Endothelial cell of umbilical vein (primary cell): ENCODE measurements around the gene PIK3C3. TPM values are rescaled to one million over a fixed set of nuclear protein-coding genes. Genes with fewer than 3 reads are reported as not detected.

Source experiments
- BruUV-seq: library from RNA; stranded (reverse); fragments of 400-500 nt; replicated peaks from 2 replicates; lab custom pipeline; 2021; lab: Mats Ljungman, UMichigan
- CTCF ChIA-PET: fragments of 300-600, 350-600 bp; sonication (Branson Sonifier 250); formaldehyde crosslinking; loops from one replicate; lab custom pipeline; 2021; ENCODE audit warnings: antibody characterized with exemption, inconsistent platforms; lab: Charles Lee
- POLR2A ChIA-PET: fragments of 300-600, 350-600 bp; sonication (Branson Sonifier 250); formaldehyde crosslinking; loops from one replicate; lab custom pipeline; 2021; ENCODE audit warnings: antibody characterized with exemption, inconsistent platforms; lab: Charles Lee
- DNase-seq: peaks from one replicate; pipeline ENCODE4 v3.0.0-alpha.2; 2011; ENCODE audit warnings: low read depth, low spot score
- FAIRE-seq: peaks from 2 replicates; lab custom pipeline; 2011; peaks lifted over from hg19 to GRCh38; lab: Jason Lieb, UNC
- H2AFZ ChIP-seq: 2 replicates; pipeline ENCODE4 v1.6.0; 2012; ENCODE audit warnings: low read depth, low read length, control low read depth, inconsistent platforms
- H3K27ac ChIP-seq: 2 replicates; pipeline ENCODE4 v1.5.1; 2011; ENCODE audit warnings: low read depth, mild to moderate bottlenecking, control low read depth, low read length, moderate library complexity; ENCODE audit not compliant: insufficient read depth
- H3K27me3 ChIP-seq, 2 experiments: 2 replicates each; pipeline versions ENCODE4 v1.6.0 to v1.6.1; 2011; ENCODE audit warnings: low read length in 2 of 2, mixed read lengths in 1 of 2; ENCODE audit not compliant: control insufficient read depth in 2 of 2, insufficient read depth in 2 of 2
- H3K36me3 ChIP-seq, 2 experiments: 2 replicates in 1 of 2; 3 replicates in 1 of 2; pipeline ENCODE4 v1.5.1; 2011; ENCODE audit warnings: low read length in 2 of 2, mild to moderate bottlenecking in 1 of 2, moderate library complexity in 1 of 2; ENCODE audit not compliant: control insufficient read depth in 2 of 2, insufficient read depth in 2 of 2; ENCODE audit errors: extremely low read depth in 1 of 2
- H3K4me1 ChIP-seq: 3 replicates; pipeline ENCODE4 v1.5.1; 2011; ENCODE audit warnings: mild to moderate bottlenecking, low read length; ENCODE audit not compliant: control insufficient read depth, insufficient read depth; ENCODE audit errors: extremely low read depth
- H3K4me2 ChIP-seq: 2 replicates; pipeline ENCODE4 v1.6.1; 2011; ENCODE audit warnings: low read length, control low read depth, mixed read lengths; ENCODE audit not compliant: insufficient read depth
- H3K4me3 ChIP-seq, 3 experiments: fragments of 200-600 bp in 1 of 3; sonication (generic), shearing (Covaris generic) in 1 of 3; replicated peaks in 1 of 3; 2 replicates each; pipeline ENCODE4 v1.5.1; 2011 to 2016; ENCODE audit warnings: control low read depth in 3 of 3, low read length in 3 of 3, mild to moderate bottlenecking in 2 of 3, inconsistent platforms in 1 of 3, low read depth in 1 of 3, moderate library complexity in 1 of 3; ENCODE audit not compliant: insufficient read depth in 1 of 3
- H3K79me2 ChIP-seq: 2 replicates; pipeline ENCODE4 v1.6.0; 2012; ENCODE audit warnings: low read length, inconsistent platforms; ENCODE audit not compliant: control insufficient read depth, insufficient read depth
- H3K9ac ChIP-seq: replicated peaks from 2 replicates; pipeline ENCODE3; 2011; ENCODE audit warnings: low read length, control low read depth; ENCODE audit not compliant: insufficient read depth; ENCODE audit errors: extremely low read depth
- H3K9me1 ChIP-seq: replicated peaks from 3 replicates; pipeline ENCODE4 v1.6.0; 2011; ENCODE audit warnings: mild to moderate bottlenecking, low read length; ENCODE audit not compliant: control insufficient read depth, insufficient read depth; ENCODE audit errors: extremely low read depth
- H3K9me3 ChIP-seq: replicated peaks from 2 replicates; pipeline ENCODE4 v1.5.1; 2012; ENCODE audit warnings: low read length, inconsistent platforms; ENCODE audit not compliant: control insufficient read depth, insufficient read depth
- H4K20me1 ChIP-seq: replicated peaks from 2 replicates; pipeline ENCODE3; 2011; ENCODE audit warnings: mild to moderate bottlenecking, low read length; ENCODE audit not compliant: control insufficient read depth, insufficient read depth; ENCODE audit errors: extremely low read depth
- CTCF ChIP-seq, 2 donors: IDR thresholded peaks; 1 replicate in 1 of 2; 2 replicates in 1 of 2; pipeline ENCODE4 v1.5.1; 2011; ENCODE audit warnings: low read length in 2 of 2, mild to moderate bottlenecking in 2 of 2, moderate library complexity in 2 of 2, control low read depth in 1 of 2, inconsistent platforms in 1 of 2, low read depth in 1 of 2; ENCODE audit not compliant: insufficient read depth in 1 of 2; ENCODE audit errors: extremely low read depth in 1 of 2
- EZH2 ChIP-seq: IDR thresholded peaks from 2 replicates; pipeline ENCODE4 v1.6.1; 2012; ENCODE audit warnings: borderline replicate concordance, low read depth, mild to moderate bottlenecking, moderate library complexity, low read length, inconsistent platforms; ENCODE audit not compliant: severe bottlenecking
- FOS ChIP-seq: IDR thresholded peaks from 2 replicates; pipeline ENCODE4 v1.6.1; 2011; ENCODE audit warnings: mild to moderate bottlenecking, low read length, moderate library complexity, borderline replicate concordance; ENCODE audit not compliant: insufficient read depth
- GATA2 ChIP-seq: IDR thresholded peaks from 2 replicates; pipeline ENCODE4 v1.7.0; 2011; ENCODE audit warnings: low read depth, mild to moderate bottlenecking, moderate library complexity, mixed read lengths, low read length; ENCODE audit not compliant: insufficient read length, insufficient read depth
- JUN ChIP-seq: IDR thresholded peaks from 2 replicates; pipeline ENCODE4 v1.6.1; 2011; ENCODE audit warnings: borderline replicate concordance, low read depth; ENCODE audit not compliant: insufficient read length, insufficient read depth
- MAX ChIP-seq: IDR thresholded peaks from 2 replicates; pipeline ENCODE4 v1.6.1; 2011; ENCODE audit not compliant: insufficient read depth, insufficient read length
- MYC ChIP-seq: IDR thresholded peaks from one replicate; pipeline ENCODE4 v1.6.1; 2011; ENCODE audit warnings: mild to moderate bottlenecking, low read depth, low read length
- POLR2A ChIP-seq: IDR thresholded peaks from 2 replicates; pipeline ENCODE4 v1.6.1; 2012; ENCODE audit warnings: low read depth, mild to moderate bottlenecking, control low read depth, low read length
- POLR2AphosphoS5 ChIP-seq: IDR thresholded peaks from 2 replicates; pipeline ENCODE4 v1.6.1; 2012; ENCODE audit warnings: low read depth, mild to moderate bottlenecking, control low read depth, low read length, moderate library complexity; ENCODE audit not compliant: insufficient read depth
- dilution Hi-C: fragments of 300-500 bp; cut with MboI; formaldehyde crosslinking; loops from one replicate; pipeline ENCODE4 v1.15.0; 2019; ENCODE audit warnings: low sequenced_read_pairs; ENCODE audit not compliant: extremely low pct_ligation_motif_present
- intact Hi-C: fragments of 100-400 bp; cut with micrococcal nuclease; formaldehyde crosslinking; loops from one replicate; pipeline ENCODE4 v1.10.0; 2022
- polyA plus RNA-seq, 4 experiments: library from polyadenylated mRNA; depleted of rRNA in 3 of 4; stranded (reverse) in 3 of 4; unstranded in 1 of 4; fragments of >200 nt; gene quantifications; 2 replicates each; pipeline versions ENCODE4 v1.2.1 to v1.2.3, GENCODE V29; 2011 to 2012; ENCODE audit warnings: missing spikeins in 1 of 4
- total RNA-seq: library from RNA; stranded (reverse); gene quantifications from 2 replicates; pipeline ENCODE4 v1.2.3, GENCODE V29; 2021

PIK3C3 gene
- total and polyA plus RNA-seq, 2 donors (not counting 3 experiments of a cell fraction or from before 2014, with no cell fraction given): 19.5 to 47.3 TPM

- intact Hi-C loops: no loop called here
- CTCF ChIA-PET: interaction anchor here (1.1 to 1.5 kb wide), 4 partner anchors 10 to 34 kb away, joined by 3 to 5 read pairs (median 4); no protein-coding TSS in a partner anchor
- no peak overlapping the region for H2AFZ ChIP-seq
- H3K36me3 ChIP-seq: peaks cover 0 to 2% of the 10 kb centered on the region in 2 experiments
- no peak overlapping the region for H3K4me2 ChIP-seq
- H3K9me3 ChIP-seq: no peaks in the 10 kb centered on the region
- DNase-seq (no peak), FAIRE-seq (no peak)
- H3K27me3 ChIP-seq: no peaks in the 10 kb centered on the region
- H3K27ac ChIP-seq: no peak overlapping the region
- H3K9ac ChIP-seq: no peak overlapping the region
- no peaks in the 10 kb centered on the region for H3K4me1 ChIP-seq
- BruUV-seq: no TSS peak
- no peak overlapping the region for H3K4me3 ChIP-seq
- TF ChIP-seq MAX: no peak
- TF ChIP-seq JUN: no peak
- TF ChIP-seq MYC: no peak
- TF ChIP-seq FOS: no peak
- no peak for TF ChIP-seq EZH2
- TF ChIP-seq GATA2: no peak
- no peak for TF ChIP-seq CTCF (IDR thresholded peaks at IDR 0.05; ENCODE audit: extremely low read depth in 1 of 2, insufficient read depth in 1 of 2, low read depth in 1 of 2, low read length in 2 of 2)
- TF ChIP-seq POLR2A: no peak
- TF ChIP-seq POLR2AphosphoS5: no peak
- H4K20me1 ChIP-seq: no peaks in the 10 kb centered on the region
- POLR2A ChIA-PET: no interaction called here
- H3K9me1 ChIP-seq: no peaks in the 10 kb centered on the region
- dilution Hi-C loops: no loop called here
- no peaks in the 10 kb centered on the region for H3K79me2 ChIP-seq
These were observed 125.3 kb downstream of the PIK3C3 start for GRCh38 chr18:42080340-42080739.
